NCI-H510A treated with DMSO at 0.1 percent for 48 hours (cell line): ENCODE data around the gene CLN6.
"Not testable (repeated sequence)": the region's sequence is repeated elsewhere in the genome, so short reads cannot be mapped to it uniquely, and the experiment has no call there.

Experiments
- DNase-seq: peaks from one replicate; lab custom pipeline; 2025; lab: John Stamatoyannopoulos, UW

CLN6 gene

GRCh38 chr15:68206711-68207151 lies 22.8 kb downstream of the CLN6 start:
- no peak for DNase-seq

DNA sequence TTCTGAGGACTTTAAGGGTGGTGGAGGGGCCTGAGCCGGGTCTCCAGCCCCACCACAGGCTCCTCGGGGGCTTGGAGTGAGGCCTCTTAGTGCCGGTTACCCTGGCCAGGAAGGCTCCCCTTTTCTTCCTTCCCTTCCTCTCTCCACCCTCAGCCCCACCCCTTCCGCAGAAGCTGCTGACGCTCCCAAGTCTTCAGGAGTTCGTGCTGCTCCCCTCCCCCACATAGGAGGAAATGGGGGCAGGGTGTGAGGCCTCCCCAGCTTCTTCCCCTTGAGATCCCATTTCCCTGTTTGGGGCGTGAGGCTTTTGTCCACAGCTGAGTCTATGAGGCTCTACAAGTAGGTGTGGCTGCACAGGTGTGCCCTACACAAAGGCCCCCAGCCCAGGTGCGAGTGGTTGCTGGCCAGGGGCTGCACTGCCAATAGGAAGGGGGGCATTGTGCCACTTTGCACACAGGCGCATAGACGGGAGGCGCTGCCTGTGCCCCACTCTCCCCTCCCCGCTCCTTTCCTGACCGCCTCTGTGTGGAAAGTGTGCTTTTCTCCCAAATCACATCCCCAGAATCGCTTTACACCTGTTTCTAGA lies 23.5 kb downstream of the CLN6 start:
- DNase-seq, result no peak

- DNase-seq, result no peak
Observed at GRCh38 chr15:68205558-68205944, 24.0 kb downstream of the CLN6 start.

DNA sequence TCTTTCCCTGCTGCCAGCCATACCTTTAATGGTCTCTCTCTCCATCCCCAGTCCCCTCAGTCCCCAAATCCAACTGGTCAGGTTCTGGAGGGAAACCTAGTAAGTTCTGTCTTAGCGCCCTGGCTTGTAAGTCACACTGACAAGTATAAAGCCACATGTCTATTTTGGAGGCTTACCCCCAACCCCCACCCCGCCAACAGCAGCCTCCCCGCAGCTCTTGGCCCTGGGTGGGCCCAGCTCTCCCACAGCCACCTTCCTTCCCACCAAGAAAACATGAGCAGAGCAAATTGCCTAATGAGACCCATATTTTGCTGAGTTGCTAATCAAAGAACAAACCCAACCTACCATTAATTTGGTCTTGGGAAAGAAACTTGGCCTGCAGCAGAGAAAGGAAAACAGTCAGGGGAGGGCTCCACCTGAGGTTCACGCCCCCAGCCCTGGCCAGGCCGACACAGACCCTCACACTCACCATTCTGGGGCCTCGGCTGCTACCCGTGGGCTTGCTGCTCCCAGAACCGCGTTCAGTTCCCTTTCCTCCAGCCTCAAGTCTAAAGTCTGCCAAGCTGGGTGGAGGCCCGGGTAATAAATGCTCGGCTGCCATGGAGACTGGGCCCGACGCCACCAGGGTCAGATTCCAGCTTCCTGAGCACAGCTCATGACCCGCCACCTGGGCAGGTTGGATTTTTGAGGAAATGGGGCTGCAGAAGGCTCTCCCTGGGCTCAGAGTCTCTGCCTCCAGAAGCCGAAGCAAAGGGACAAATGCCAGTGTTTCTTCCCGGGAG lies 24.6 kb downstream of the CLN6 start, which contains the start of gene CALML4:
TSS of gene CALML4 (minus strand) at position 557 of the 782 bp plus-strand sequence. CDS start at position 472, 85 bp downstream.
- no peak for DNase-seq

DNA sequence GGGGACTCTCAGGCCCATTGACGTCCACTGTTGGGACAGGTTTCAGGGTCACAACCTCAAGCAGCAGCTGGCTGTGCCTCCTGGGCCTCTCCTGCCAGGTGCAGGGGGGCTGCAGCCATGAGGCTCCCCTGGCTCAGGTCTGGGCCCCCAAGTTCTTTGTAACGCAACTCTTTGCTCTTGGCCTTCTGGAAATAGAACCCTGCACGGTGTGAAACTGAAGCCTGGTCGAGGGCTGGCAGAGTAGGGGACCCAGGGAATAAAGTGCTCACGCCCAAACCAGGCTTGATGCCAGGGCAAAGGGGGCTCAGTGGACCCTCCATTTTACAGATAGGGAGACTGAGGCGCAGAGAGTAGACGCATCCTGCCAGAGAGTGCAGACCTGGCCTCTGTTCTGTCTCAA lies 25.2 kb downstream of the CLN6 start:
- DNase-seq, result no peak

- DNase-seq, result no peak
Observed at GRCh38 chr15:68203956-68204355, 25.6 kb downstream of the CLN6 start.

GRCh38 chr15:68203486-68203885 lies 26.0 kb downstream of the CLN6 start:
- no peak for DNase-seq

DNA sequence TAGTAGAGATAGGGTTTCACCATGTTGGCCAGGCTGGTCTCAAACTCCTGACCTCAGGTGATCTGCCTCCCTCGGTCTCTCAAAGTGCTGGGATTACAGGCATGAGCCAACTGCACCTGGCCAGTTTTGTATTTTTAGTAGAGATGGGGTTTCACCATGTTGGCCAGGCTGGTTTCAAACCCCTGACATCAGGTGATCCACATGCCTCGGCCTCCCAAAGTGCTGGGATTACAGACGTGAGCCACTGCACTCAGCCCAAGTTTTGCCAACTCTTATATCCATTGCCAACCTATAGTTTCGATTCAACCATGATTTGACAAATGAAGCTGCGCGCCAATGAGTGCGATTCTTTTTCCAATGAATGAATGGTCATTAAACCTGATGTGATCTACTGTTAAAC lies 26.5 kb downstream of the CLN6 start:
- DNase-seq, result not testable (repeated sequence)

DNA sequence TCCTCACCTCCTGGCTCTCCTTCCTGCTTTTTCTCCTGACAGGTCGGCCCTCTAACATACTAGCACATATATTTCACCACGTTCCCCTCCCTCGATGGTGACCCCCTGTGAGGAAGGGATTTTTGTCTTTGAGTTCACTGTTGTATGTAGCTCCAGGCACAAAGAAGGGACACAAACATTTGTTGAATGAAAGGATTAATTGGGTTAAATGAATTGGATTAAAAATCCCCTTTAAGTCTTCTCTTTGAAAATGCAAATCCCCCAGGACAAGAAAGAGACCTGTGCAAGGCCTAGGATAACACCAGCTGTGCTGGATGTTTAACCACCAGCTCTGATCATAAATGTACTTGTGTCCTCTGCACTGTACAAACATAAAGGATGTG lies 27.7 kb downstream of the CLN6 start:
- no peak for DNase-seq

- DNase-seq, result no peak
Observed at GRCh38 chr15:68201153-68201878, 28.2 kb downstream of the CLN6 start.

DNA sequence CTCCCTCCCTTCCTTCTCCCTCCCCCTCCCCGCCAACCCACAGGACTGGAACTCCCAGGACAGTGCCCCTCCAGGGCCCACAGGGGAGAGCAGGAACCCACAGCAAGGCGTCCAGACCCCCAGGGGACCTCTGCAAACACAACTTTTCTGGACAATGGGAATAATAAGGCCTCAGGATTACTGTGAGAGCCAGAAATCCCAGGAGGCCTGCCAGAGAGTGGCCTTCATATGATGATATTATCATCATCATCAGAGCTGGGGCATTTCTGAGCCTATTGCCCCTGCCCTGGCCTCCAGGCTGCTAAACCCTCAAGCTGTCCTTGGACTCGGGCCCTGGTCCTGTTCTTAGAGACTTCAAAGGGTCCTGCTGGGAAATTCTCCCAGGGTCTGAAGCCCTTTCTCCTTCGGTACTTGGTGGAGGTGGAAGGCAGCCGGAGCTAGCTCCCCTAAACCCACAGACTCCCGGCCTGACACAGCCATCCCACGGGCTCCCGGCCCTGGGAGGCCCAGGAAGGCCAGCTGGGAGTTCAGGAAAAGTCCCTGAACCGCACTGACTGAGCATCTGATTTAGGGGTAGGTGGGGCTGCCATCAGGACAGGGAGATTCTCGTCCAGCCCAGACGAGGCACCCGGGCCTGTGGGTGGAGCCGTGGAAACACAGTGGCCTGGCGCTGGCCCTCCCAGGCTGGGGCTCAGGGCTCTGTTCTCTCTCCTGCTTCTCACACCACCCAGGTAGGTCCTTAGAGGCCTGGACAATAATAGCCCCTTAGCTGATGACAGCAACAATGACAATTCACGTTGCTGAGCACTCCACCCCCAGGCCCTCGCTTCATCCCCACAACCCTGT lies 29.3 kb downstream of the CLN6 start:
- DNase-seq, result no peak

- DNase-seq, result no peak
Observed at GRCh38 chr15:68199340-68199739, 30.2 kb downstream of the CLN6 start.

GRCh38 chr15:68197661-68198437 lies 31.7 kb downstream of the CLN6 start:
- DNase-seq, result no peak

DNA sequence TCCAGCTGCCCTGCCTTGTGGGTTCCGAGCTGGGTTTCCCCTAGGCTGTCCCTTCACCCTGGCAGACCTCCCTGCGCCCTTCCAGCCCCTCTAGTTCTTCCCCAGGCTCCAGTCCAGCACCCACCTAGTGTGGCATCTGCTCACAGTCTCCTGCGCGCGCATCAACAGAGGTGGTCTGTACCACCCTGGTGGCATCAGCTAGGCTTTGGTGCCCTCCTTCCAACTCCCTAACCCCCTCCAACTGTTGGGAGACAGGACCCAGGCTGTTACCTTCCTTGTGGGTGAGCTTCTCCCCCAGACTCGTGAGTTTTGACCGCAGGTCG lies 32.4 kb downstream of the CLN6 start:
- no peak for DNase-seq

DNA sequence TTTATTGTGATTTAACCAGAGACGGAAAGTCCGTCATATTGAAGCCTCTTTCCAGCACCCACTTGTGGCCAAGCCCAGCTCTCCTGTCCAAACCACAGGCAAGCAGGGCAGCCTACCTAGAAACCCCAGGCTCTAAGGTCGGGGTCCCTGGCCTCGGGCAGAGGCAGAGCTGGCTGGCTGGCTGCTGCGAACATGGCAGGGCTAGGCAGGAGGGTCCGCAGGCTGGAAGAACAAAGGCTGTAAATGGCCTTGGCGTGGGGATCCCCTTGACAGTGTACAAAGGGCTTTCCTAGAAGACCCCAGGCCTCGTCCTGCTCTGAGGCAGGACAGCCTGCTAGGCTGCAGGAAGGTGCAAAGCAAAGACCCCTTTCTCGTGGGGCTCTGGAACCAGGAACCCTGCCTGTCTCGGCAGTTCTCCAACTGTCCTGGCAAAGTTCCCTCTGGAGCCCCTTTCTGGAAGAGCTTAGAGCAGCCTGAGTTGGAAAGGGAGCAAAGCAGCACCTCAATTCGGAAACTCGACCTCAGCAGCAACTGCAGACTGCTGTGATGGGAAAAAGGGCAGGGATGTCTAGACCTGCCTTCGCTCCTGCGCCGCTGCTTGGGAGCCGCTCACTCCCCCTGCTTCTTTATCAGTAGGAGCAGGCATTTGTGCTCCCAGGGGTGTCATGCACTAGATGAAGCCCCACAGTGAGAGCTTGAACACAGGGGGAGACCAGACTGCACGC lies 32.9 kb downstream of the CLN6 start:
- DNase-seq, result no peak

- DNase-seq, result no peak
Observed at GRCh38 chr15:68195336-68196112, 34.0 kb downstream of the CLN6 start.

DNA sequence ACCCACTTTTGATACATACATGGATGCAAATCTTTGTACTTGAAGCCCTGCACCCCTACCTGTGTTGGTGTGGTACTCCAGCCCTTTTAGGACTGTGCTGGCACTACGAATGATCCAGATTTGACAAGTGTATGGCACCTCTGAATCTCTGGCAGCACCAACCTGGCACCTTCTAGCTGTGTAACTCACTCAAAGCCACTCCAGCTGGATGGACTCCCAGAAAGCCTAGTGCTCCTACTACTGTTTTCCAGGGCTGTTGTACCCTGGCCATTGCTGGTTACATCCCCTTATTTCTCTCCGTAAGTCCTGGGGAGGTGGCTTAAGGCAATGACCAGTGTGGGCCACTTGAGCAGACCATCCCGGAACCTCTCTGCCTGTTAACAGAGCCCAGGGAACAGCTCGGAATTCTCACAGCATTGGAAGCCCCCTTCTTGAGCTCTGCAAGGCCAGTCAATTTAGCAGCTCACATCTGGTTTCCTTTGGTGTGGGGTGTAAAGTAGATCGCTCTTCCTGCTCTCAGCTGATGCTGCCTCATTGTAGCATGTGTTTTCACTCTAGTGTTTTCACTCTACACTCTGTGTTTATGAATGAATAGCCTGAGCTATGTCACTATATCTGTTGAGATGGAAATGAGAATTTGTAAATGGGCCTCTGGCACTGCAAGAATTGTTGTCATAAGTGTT lies 36.6 kb downstream of the CLN6 start:
- no peak for DNase-seq

GRCh38 chr15:68192117-68192516 lies 37.4 kb downstream of the CLN6 start:
- DNase-seq, result no peak

DNA sequence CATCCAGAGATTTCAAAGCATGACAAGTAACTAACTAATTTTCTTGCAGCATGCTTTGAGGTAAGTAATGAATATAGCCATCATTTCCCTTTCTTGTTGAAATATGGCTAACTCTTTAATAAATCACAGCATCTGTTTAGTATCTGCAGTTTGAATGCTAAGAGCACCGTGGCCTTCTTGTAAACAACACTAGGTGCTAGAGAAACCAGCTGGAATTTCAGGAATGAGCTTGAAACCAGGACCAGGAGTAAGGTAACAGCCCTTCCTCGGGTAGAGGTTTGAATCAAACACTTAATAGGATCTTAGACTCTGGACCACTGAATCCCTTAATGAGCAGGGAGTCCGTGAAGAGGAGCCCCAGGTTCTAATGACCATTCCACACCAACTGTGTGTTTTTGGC lies 38.0 kb downstream of the CLN6 start:
- no peak for DNase-seq
